Esophagus muscularis mucosa (tissue), 4 donors: ENCODE data around the gene FJX1. TPM values are rescaled to one million over a fixed set of nuclear protein-coding genes. Genes with fewer than 3 reads are reported as not detected.

Experiments
- DNase-seq: peaks from one replicate; pipeline ENCODE4 v3.0.0-alpha.2; 2017; ENCODE audit errors: extremely low spot score
- H3K27ac ChIP-seq, 4 donors: fragments of 200-600 bp; sonication (generic); replicated peaks in 1 of 4; 1 replicate in 3 of 4; 2 replicates in 1 of 4; pipeline ENCODE4 v1.5.1; 2016 to 2019; ENCODE audit warnings: mild to moderate bottlenecking in 1 of 4
- H3K27me3 ChIP-seq, 4 donors: fragments of 200-600 bp; sonication (generic); one replicate each; pipeline versions ENCODE4 v1.5.1 to v1.6.0; 2016 to 2019
- H3K36me3 ChIP-seq, 4 donors: fragments of 200-600 bp; sonication (generic); one replicate each; pipeline ENCODE4 v1.5.1; 2016 to 2019
- H3K4me1 ChIP-seq, 4 donors: fragments of 200-600 bp; sonication (generic); one replicate each; pipeline ENCODE4 v1.5.1; 2016 to 2019
- H3K4me3 ChIP-seq, 4 donors: fragments of 200-600 bp; sonication (generic); 1 replicate in 2 of 4; 2 replicates in 2 of 4; pipeline ENCODE4 v1.5.1; 2016 to 2019; ENCODE audit warnings: mild to moderate bottlenecking in 4 of 4, moderate library complexity in 1 of 4
- H3K9me3 ChIP-seq, 4 donors: fragments of 200-600 bp; sonication (generic); 1 replicate in 3 of 4; 2 replicates in 1 of 4; pipeline ENCODE4 v1.5.1; 2016 to 2019
- CTCF ChIP-seq, 3 experiments: fragments of 200-600 bp in 2 of 3; fragments of 450-650 bp in 1 of 3; sonication (generic) in 2 of 3; IDR thresholded peaks; one replicate each; pipeline ENCODE4 v1.5.1; 2017 to 2019; ENCODE audit warnings: antibody characterized with exemption in 3 of 3, mild to moderate bottlenecking in 2 of 3, moderate library complexity in 1 of 3
- EP300 ChIP-seq: sonication (generic); formaldehyde crosslinking; IDR thresholded peaks from one replicate; pipeline ENCODE4 v1.6.1; 2017; ENCODE audit warnings: antibody characterized with exemption
- POLR2A ChIP-seq: fragments of 450-650 bp; IDR thresholded peaks from one replicate; pipeline ENCODE4 v1.6.1; 2017; ENCODE audit warnings: antibody characterized with exemption, moderate library complexity, mild to moderate bottlenecking, low read depth
- POLR2AphosphoS5 ChIP-seq, 2 donors: sonication (generic); formaldehyde crosslinking; IDR thresholded peaks; one replicate each; pipeline ENCODE4 v1.6.1; 2017; ENCODE audit warnings: antibody characterized with exemption in 2 of 2
- WGBS: methylation state at CpG from one replicate; pipeline ENCODE4 v1.1.5; 2018; 5-methylcytosine and 5-hydroxymethylcytosine counted together
- intact Hi-C: fragments of 100-400 bp; cut with DNase I; formaldehyde crosslinking; loops from one replicate; pipeline ENCODE4 v1.15.1; 2023
- total RNA-seq, 4 donors: library from RNA; depleted of rRNA; stranded (reverse); fragments of >200 nt; gene quantifications; one replicate each; pipeline versions ENCODE4 v1.1.0 to v1.2.1, GENCODE V29; 2016

FJX1 gene
- total RNA-seq, 4 donors from 2014 or later: 2.1 to 18.1 (median 6.5) TPM

GRCh38 chr11:35608502-35608901 is 9.8 kb upstream of the FJX1 start:
- no peak for DNase-seq
- Histone ChIP-seq H3K36me3 (no peaks in the 10 kb centered on the region), H3K4me3 (no peak overlapping the region), H3K4me1 (peaks cover 0 to 7% (median 0%) of the 10 kb centered on the region in 4 donors), H3K9me3 (no peaks in the 10 kb centered on the region), H3K27me3 (peaks cover 0 to 21% (median 0%) of the 10 kb centered on the region in 4 donors), H3K27ac (no peak overlapping the region)
- intact Hi-C loops: no loop called here
- TF ChIP-seq POLR2A (no peak), POLR2AphosphoS5 (IDR thresholded peaks at IDR 0.05) (no peak), EP300 (no peak), CTCF (IDR thresholded peaks at IDR 0.05) (no peak)
- 79% methylated on average over 4 of the region's 4 CpGs for WGBS

- H3K27ac ChIP-seq: no peak overlapping the region
- peaks cover 0 to 20% (median 0%) of the 10 kb centered on the region in 4 donors for H3K27me3 ChIP-seq
- H3K36me3 ChIP-seq: no peaks in the 10 kb centered on the region
- intact Hi-C loops: loop anchor here (10.0 kb wide), 2 partner anchors 335 to 885 kb away; partner anchors contain the start of gene LDLRAD3
- peaks cover 0 to 7% (median 0%) of the 10 kb centered on the region in 4 donors for H3K4me1 ChIP-seq
- H3K4me3 ChIP-seq: no peak overlapping the region
- no peaks in the 10 kb centered on the region for H3K9me3 ChIP-seq
- DNase-seq: no peak
- 86% methylated on average over 6 of the region's 6 CpGs for WGBS
- TF ChIP-seq POLR2A (no peak), CTCF (IDR thresholded peaks at IDR 0.05) (no peak), EP300 (no peak), POLR2AphosphoS5 (IDR thresholded peaks at IDR 0.05) (no peak)
Measured at GRCh38 chr11:35609656-35610055, 8.6 kb upstream of the FJX1 start.

GRCh38 chr11:35610631-35611030 is 7.6 kb upstream of the FJX1 start:
- peaks cover 0 to 4% (median 0%) of the 10 kb centered on the region in 4 donors for H3K4me1 ChIP-seq
- intact Hi-C loops: loop anchor here (10.0 kb wide), 2 partner anchors 334 to 884 kb away; partner anchors contain the start of gene LDLRAD3
- no peaks in the 10 kb centered on the region for H3K36me3 ChIP-seq
- H3K9me3 ChIP-seq: no peaks in the 10 kb centered on the region
- no peak for DNase-seq
- 85% methylated on average over 7 of the region's 7 CpGs for WGBS
- TF ChIP-seq EP300: no peak
- TF ChIP-seq POLR2A: no peak
- TF ChIP-seq POLR2AphosphoS5 (IDR thresholded peaks at IDR 0.05): no peak
- H3K27me3 ChIP-seq: peaks cover 0 to 20% (median 0%) of the 10 kb centered on the region in 4 donors
- no peak overlapping the region for H3K27ac ChIP-seq
- no peak overlapping the region for H3K4me3 ChIP-seq

- 86% methylated on average over 1 of the region's 1 CpG for WGBS
- no peak for DNase-seq
- Histone ChIP-seq H3K9me3 (no peaks in the 10 kb centered on the region), H3K4me3 (no peak overlapping the region), H3K27ac (no peak overlapping the region), H3K4me1 (no peaks in the 10 kb centered on the region), H3K36me3 (no peaks in the 10 kb centered on the region), H3K27me3 (peaks cover 0 to 20% (median 0%) of the 10 kb centered on the region in 4 donors)
- TF ChIP-seq EP300: no peak
- TF ChIP-seq CTCF (IDR thresholded peaks at IDR 0.05): no peak
- no peak for TF ChIP-seq POLR2A
- intact Hi-C loops: loop anchor here (10.0 kb wide), 2 partner anchors 333 to 883 kb away; partner anchors contain the start of gene LDLRAD3
Measured at GRCh38 chr11:35611741-35612140, 6.5 kb upstream of the FJX1 start.

- H3K27ac ChIP-seq: no peak overlapping the region
- no peak overlapping the region for H3K4me3 ChIP-seq
- no peaks in the 10 kb centered on the region for H3K9me3 ChIP-seq
- peaks cover 0 to 19% (median 0%) of the 10 kb centered on the region in 4 donors for H3K27me3 ChIP-seq
- WGBS: 58% methylated on average over 1 of the region's 1 CpG
- no peak for DNase-seq
- no peaks in the 10 kb centered on the region for H3K36me3 ChIP-seq
- TF ChIP-seq EP300: no peak
- no peak for TF ChIP-seq POLR2A
- TF ChIP-seq CTCF (IDR thresholded peaks at IDR 0.05): no peak
- no peak for TF ChIP-seq POLR2AphosphoS5 (IDR thresholded peaks at IDR 0.05)
- H3K4me1 ChIP-seq: peaks cover 17 to 29% (median 26%) of the 10 kb centered on the region in 4 donors
- intact Hi-C loops: loop anchor here (5.0 to 10.0 kb wide), 3 partner anchors 207 to 880 kb away; partner anchors contain the start of gene LDLRAD3
Measured at GRCh38 chr11:35614939-35615569, 3.2 kb upstream of the FJX1 start.
